ENCODE results near the gene DBP. TPM values are rescaled to one million over a fixed set of nuclear protein-coding genes. Genes with fewer than 3 reads are reported as not detected.
"Not testable (repeated sequence)": the region's sequence is repeated elsewhere in the genome, so short reads cannot be mapped to it uniquely, and the experiment has no call there.

The DBP gene
- total and polyA plus RNA-seq, 7 donors: 6.2 to 14.1 (median 10.5) TPM

- no peak for TF ChIP-seq POLR2A (IDR thresholded peaks at IDR 0.05)
- TF ChIP-seq CTCF (IDR thresholded peaks at IDR 0.05): no peak
- TF ChIP-seq EP300 (IDR thresholded peaks at IDR 0.05): no peak
- no peak for TF ChIP-seq POLR2AphosphoS5 (IDR thresholded peaks at IDR 0.05)
- WGBS, 2 donors: 62 to 64% methylated on average over 35 of the region's 35 CpGs
- H3K4me1 ChIP-seq: peaks cover 0 to 10% (median 9%) of the 10 kb centered on the region in 4 donors
- H3K27ac ChIP-seq: peak overlapping the region; percentile 22 to 52 (median 40)
- H3K27me3 ChIP-seq: no peaks in the 10 kb centered on the region
- H3K36me3 ChIP-seq: no peaks in the 10 kb centered on the region
- intact Hi-C loops (cut with DNase I): no loop called here
- no peak overlapping the region for H3K4me3 ChIP-seq
- H3K9me3 ChIP-seq: no peaks in the 10 kb centered on the region
- peak; percentile 91 for DNase-seq
Measured at GRCh38 chr19:48660852-48661710, 23.9 kb upstream of the DBP start.

- no peaks in the 10 kb centered on the region for H3K27me3 ChIP-seq
- H3K4me3 ChIP-seq: no peak overlapping the region
- DNase-seq: no peak
- intact Hi-C loops (cut with DNase I): no loop called here
- TF ChIP-seq EP300 (IDR thresholded peaks at IDR 0.05) (no peak), CTCF (IDR thresholded peaks at IDR 0.05) (no peak), POLR2AphosphoS5 (IDR thresholded peaks at IDR 0.05) (no peak), POLR2A (IDR thresholded peaks at IDR 0.05) (no peak)
- no peaks in the 10 kb centered on the region for H3K36me3 ChIP-seq
- WGBS, 2 donors: 77 to 80% methylated on average over 5 of the region's 5 CpGs
- H3K27ac ChIP-seq: no peak overlapping the region
- H3K9me3 ChIP-seq: no peaks in the 10 kb centered on the region
- peaks cover 0 to 10% (median 9%) of the 10 kb centered on the region in 4 donors for H3K4me1 ChIP-seq
Measured at GRCh38 chr19:48659768-48660167, 22.6 kb upstream of the DBP start.

GRCh38 chr19:48658483-48658882, 21.3 kb upstream of the DBP start:
- no peak for TF ChIP-seq CTCF (IDR thresholded peaks at IDR 0.05)
- TF ChIP-seq POLR2AphosphoS5 (IDR thresholded peaks at IDR 0.05): no peak
- TF ChIP-seq POLR2A (IDR thresholded peaks at IDR 0.05): no peak
- no peak for TF ChIP-seq EP300 (IDR thresholded peaks at IDR 0.05)
- no peak for DNase-seq
- H3K27ac ChIP-seq: no peak overlapping the region
- H3K4me1 ChIP-seq: peaks cover 0 to 10% (median 9%) of the 10 kb centered on the region in 4 donors
- no peaks in the 10 kb centered on the region for H3K27me3 ChIP-seq
- intact Hi-C loops (cut with DNase I): no loop called here
- no peaks in the 10 kb centered on the region for H3K9me3 ChIP-seq
- WGBS, 2 donors: 91 to 94% methylated on average over 6 of the region's 6 CpGs
- H3K36me3 ChIP-seq: no peaks in the 10 kb centered on the region
- no peak overlapping the region for H3K4me3 ChIP-seq

DNA sequence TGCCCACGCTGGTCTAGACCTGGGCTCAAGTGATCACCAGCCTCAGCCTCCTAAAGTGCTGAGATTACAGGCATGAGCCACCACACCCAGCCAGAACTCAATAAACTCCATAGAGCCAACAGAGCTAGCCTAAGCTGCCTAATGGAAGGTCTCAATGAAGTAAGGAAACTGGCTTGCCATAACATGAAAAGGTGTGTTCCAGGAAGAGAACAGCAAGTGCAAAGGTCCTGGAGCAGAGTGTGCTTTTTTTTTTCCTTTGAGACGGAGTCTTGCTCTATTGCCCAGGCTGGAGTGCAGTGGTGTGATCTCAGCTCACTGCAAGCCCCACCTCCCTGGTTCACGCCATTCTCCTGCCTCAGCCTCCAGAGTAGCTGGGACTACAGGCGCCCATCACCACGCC, 20.6 kb upstream of the DBP start:
- 56 to 89% methylated on average over 5 of the region's 5 CpGs for WGBS, 2 donors
- H3K27ac ChIP-seq; intact Hi-C loops (cut with DNase I): not testable (repeated sequence)

GRCh38 chr19:48656840-48657474, 19.8 kb upstream of the DBP start:
- Histone ChIP-seq H3K27ac (no peak overlapping the region), H3K27me3 (no peaks in the 10 kb centered on the region), H3K4me3 (no peak overlapping the region), H3K9me3 (no peaks in the 10 kb centered on the region), H3K36me3 (no peaks in the 10 kb centered on the region), H3K4me1 (peaks cover 0 to 10% (median 9%) of the 10 kb centered on the region in 4 donors)
- intact Hi-C loops (cut with DNase I): no loop called here
- DNase-seq: no peak
- TF ChIP-seq POLR2A (IDR thresholded peaks at IDR 0.05): no peak
- TF ChIP-seq POLR2AphosphoS5 (IDR thresholded peaks at IDR 0.05): no peak
- no peak for TF ChIP-seq EP300 (IDR thresholded peaks at IDR 0.05)
- no peak for TF ChIP-seq CTCF (IDR thresholded peaks at IDR 0.05)
- 39 to 56% methylated on average over 16 of the region's 16 CpGs for WGBS, 2 donors

More for the DNA sequence above, 20.6 kb upstream of the DBP start:
- not testable (repeated sequence) for H3K9me3 ChIP-seq, H3K4me3 ChIP-seq, H3K36me3 ChIP-seq, H3K4me1 ChIP-seq, H3K27me3 ChIP-seq, DNase-seq

All from sigmoid colon (tissue), 7 donors.